ENCODE results near the gene LUZP1. TPM values are rescaled to one million over a fixed set of nuclear protein-coding genes. Genes with fewer than 3 reads are reported as not detected.
A peak's percentile ranks its signal among the peaks of the same experiment; 100 is the strongest.

The LUZP1 gene
- total RNA-seq, 1 donor from 2014 or later = 17.1 TPM

DNA sequence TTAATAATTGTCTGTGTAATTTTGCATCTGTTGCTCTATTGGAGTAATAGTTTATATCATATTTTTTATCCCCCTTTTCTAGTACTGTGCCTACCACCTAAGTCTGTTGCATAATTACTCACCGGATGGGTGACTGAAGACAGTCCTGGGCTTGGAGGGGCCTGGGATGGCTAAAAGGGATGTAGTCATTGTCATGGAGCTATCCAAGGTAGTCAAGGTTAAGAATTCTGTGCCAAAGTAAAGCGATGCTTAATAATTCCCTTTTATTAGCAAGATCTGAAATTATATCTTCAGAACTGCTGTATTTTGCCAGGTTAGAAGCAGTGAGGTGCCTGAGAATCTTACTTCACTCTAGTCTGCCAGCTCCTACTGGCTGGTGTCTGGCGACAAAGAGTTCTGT is 87.8 kb downstream of the LUZP1 start:
- no peak for ATAC-seq

DNA sequence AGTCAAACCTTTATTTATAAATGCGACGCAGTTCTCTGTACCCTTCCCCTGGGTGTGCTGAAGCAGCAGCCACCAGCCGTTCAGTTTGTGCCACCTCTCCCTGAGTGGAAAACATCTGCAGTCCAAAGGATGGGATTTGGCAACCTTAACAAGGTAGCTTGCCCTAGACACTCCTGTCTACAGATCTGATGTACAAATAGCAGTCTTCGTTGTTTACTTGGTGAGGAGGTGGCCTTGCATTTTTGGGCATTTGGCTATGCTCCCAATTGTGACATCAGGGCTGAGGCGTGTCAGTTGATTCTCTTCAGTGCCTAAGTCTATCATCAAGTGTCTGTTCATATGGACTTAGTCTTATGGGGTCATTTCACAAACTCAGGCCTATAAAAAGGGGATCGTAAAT is 89.6 kb downstream of the LUZP1 start:
- no peak for ATAC-seq

DNA sequence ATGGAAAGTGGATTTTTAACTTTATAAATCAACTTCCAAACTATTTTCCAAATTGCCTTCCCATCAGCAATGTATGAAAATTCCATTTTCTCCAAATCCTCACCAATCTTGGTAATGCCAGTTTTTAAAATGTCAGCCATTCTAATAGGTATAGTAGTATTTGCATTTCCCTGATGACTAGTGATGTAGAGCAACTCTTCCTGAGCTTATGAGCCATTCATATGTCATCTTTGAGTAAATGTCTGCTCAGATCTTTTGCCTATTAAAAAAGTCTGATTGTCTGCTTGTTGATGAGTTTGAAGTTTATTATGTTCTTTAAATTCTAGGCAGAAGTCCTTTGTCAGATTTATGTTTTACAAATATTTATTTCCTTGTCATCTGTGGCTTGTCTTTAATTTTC is 94.6 kb downstream of the LUZP1 start:
- no peak for ATAC-seq

DNA sequence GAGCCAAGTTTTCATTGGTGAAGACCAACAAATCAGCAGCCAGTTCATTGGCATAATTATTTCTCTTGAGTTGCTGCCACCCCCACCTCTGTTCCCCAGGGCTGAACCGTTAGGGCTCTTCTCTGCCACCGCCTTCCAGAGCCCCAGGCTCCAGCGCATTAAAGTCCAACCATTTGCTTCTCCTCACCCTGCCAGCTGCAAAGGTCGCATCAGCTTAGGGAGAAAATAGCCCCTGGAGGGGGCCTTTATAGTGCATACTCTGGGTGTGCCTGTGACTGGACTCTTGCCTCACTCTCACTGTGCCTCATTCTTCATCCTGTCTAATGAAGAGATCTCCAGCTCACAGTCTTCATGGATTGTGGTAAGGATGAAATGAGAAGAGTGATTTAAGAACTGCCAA is 99.0 kb downstream of the LUZP1 start:
- no peak for ATAC-seq

DNA sequence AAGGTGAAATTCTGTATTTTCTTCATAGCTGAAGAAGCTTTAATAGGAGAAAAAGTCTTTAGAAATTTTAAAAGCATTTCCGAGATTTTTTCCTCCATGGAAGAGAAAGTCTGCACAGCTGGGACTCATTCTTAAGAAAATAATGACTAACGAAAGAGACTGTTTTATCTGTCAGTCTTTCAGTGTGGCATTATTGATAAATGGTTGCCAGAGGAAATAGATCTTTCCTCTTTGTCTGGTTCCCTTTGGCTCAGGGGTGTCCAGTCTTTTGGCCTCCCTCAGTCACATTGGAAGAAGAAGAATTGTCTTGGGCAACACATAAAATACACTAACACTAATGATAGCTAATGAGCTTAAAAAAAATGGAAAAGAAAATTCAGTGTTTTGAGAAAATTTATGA is 99.5 kb downstream of the LUZP1 start:
- no peak for ATAC-seq

DNA sequence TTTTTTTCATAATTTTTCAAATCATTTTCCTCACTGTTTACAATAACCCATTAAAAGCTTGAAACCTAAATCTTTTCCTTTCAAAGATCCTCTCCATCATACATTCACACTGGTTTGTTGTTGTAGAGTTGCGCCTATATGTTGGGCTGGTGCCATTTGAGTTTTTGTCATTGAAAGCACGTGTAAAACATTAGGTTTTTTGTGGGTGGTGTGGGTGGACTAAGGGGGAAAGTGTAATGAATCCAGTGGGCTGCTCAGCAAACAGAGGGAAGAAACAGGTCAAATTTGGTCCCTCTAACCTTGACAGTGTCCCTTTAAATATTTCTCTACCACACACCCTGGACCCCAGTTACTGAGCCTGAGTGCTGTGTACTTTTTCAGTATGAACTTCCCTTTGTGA is 102.6 kb downstream of the LUZP1 start:
- ATAC-seq = no peak

DNA sequence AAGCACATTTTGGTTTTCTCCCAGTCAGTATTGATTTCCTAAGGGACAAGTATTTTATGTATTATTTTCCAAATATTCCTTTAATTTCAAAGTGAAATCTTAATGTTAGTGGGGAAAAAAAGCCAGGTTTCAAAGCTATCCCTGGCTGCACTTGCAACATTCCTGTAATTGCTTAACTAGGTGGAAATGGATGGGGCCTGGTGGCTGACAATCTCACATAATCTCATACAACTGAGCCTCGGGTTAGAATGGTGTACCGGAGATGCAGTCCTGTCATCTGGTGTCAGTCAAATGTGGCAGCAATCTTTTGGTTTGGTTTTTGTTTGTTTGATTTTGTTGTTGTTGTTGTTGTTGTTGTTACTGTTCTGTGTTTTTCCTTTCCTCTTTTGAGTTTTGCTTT is 103.3 kb downstream of the LUZP1 start:
- ATAC-seq = no peak

DNA sequence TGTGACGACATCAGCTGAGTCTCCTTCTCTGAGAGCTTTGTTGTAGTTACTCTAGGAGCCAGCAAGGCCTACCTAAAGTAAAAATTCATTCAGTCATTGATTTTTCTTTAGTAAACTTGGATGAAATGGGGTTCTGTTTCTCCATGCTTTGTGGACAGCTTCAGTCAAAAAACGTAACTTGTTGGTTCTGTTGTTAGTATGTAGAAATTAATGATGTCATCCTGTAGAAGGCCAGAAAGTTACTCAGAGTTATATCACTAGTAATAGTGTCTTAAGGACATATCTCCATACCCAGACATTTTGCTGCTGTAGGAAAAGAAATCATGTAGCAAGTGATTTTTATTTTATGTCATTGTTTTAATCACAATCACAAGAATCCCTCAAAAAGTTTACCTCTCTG is 106.4 kb downstream of the LUZP1 start:
- no peak for ATAC-seq

DNA sequence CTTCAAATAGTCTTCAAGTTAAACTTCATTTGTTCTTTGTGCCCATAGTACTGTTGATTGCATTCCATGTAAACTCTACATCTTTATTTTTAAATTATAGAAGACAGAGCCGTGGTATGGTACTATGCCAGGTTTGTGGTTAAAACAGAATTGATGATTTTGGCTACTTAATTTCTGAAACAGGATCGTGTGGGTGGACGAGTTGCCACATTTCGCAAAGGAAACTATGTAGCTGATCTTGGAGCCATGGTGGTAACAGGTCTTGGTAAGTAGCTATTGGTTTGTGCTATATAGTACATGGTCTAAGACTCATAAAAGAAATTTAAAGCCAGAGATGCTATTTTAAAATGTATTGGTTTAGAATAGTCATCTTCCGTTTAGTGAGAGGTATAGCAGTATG is 111.4 kb downstream of the LUZP1 start:
- no peak for ATAC-seq

DNA sequence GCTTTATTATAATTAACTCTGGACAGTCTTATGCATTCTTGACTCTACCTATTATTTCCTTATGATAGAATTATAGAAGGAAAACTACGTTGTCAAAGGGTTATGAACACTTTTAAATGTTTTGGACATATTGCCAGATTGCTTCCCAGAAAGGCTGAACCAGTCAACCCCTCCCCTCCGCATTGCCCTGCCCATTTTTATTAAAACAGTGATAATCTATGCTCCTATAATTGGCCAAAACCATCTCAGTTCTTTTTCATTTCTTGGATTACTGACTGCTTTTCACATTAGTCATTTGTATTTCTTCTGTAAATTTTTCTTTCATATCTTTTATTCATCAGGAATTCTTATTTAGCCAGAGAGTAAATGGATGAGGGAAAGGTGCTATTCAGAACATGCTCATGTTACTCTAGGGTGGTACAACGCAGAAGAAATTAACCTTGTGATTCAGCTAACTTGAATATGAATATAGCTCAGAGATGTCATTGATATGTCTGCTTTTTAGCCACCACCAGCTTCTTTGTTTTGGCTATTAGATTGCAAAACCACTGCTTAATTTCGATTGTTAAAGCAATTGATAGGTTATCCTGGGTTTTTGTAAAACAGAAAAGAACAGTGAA is 117.3 kb downstream of the LUZP1 start:
- ATAC-seq = no peak

DNA sequence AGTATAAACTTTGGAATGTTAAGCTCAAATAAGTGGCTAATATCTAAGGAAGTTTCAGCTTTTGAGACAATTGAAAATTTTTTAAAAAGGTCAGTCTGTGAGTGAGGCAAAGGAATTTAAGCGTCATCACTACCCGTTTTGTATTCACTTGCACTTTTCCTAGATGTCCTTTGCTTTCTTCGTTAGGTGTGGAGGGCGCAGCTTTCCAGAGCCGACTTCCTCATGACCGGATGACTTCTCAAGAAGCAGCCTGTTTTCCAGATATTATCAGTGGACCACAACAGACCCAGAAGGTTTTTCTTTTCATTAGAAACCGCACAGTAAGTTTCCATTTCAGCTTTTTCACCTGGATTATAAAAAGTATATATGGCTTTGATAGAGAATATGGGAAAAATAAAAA is 118.5 kb downstream of the LUZP1 start:
- ATAC-seq = no peak

DNA sequence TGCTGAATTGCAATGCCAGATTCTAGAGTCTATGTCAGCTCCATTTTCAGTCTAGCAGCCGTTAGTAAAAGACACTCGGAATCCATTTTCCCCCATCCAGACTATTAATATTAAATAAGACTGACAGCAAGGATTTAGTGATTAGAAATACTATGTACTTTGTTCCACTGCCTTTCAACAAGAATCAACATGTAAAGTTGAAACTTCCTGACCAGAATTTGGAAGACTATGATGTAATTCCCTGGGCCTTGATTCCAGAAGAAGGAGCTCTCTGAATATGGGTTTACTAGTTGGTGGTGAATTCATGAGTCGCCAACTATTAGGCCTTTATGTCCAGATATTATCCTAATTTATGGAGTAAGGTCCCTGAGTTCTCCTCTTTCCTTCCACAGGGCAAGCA is 124.6 kb downstream of the LUZP1 start:
- ATAC-seq = peak; percentile 68

DNA sequence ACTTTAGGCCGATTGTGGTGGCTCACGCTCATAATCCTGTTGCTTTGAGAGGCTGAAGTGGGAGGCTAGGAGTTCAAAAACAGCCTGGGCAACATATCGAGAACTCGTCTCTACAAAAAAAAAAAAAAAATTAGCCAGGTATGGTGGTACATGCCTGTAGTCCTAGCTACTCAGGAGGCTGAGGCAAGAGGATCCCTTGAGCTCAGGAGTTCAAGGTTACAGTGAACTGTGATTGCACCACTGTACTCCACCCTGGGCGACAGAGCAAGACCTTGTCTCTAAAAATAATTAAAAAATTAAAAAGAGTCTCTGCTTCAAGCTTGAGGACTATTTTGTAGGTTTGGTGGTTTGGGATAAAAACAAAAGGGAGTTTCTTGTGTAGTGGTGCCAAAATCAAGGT is 128.1 kb downstream of the LUZP1 start:
- ATAC-seq = no peak

DNA sequence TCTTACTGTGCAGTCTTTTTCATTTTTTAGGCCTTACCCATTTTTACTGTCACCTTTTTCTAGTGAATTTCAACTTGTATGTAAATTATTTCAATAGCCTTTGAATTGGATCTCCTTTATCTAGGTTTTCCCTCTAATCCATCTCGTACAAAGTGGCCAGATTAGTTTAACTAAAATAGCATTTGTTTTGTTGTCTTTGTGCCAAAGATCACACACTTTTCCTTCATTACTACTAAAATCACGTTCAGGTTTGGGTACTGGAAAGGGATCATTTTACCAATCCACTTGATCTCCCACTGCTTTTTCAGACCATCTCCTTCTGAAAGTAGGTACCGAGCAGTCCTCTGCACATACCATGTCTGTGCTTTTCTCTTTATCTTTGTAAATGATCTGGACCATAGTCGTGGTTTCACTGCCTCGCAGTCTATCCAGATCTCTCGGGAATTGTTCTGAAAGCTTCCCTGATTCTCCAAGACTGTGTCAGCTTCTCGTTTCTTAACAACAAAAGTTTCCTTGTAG is 129.3 kb downstream of the LUZP1 start:
- no peak for ATAC-seq

DNA sequence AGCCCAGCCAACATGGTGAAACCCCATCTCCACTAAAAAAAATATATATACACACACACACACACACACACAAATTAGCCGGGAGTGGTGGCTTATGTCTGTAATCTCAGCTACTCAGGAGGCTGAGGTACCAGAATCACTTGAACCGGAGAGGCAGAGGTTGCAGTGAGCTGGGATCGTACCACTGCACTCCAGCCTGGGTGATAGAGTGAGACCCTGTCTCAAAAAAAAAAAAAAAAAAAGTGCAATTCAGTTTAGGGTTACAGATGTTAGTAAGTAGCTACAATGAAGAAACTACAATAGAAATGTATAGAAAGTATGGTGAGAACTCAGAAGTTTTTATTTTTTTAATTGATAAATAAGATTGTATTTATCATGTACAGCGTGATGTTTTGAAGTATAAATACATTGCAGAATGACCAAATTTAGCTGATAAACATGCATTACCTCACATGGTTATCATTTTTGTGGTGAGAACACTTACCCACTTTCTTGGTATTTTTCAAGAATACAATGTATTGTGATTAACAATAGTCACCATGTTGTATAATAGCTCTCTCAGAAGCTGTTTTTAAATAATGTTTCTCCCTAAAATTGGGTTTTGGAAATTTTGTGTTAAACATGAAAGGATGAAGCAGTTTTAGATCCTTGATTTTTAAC is 131.4 kb downstream of the LUZP1 start:
- ATAC-seq = no peak

DNA sequence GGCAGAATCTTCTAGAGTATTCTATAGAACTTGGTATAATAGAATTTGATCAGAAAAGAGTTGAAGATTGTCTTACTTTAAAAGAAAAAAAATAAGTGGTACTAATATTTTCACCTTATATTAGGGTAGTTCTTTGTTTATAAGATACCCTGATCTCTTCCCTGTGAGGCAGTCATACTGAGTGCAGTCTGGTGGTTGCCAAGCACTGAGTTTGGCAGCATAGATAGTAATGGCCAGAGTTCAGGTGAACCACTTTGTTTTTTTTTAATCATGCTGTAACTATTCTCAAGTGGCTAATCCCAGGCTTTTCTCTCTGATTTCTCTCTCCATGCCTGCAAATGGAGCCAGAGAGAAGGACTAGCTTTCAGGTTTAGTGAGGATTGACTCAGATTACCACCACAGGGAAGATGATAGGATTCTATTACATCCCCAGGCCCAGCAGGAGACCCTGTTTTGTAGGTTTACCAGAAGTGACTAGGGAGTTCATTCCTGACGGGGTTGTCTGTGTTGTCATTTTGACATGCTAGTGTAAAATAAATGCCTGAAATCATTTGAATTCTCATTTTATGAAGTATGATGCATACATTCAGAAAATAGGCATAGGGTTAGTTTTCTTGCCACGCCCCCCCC is 132.7 kb downstream of the LUZP1 start:
- ATAC-seq = no peak

Other genes starting within 250 kb of the LUZP1 start
- not detected for gene LACTBL1, start 196.0 kb downstream of the LUZP1 start, total RNA-seq
- gene TEX46, start 153.0 kb downstream of the LUZP1 start, total RNA-seq = not detected
- gene KDM1A, start 149.4 kb downstream of the LUZP1 start, total RNA-seq = 44.5 TPM
- gene HTR1D, start 48.6 kb upstream of the LUZP1 start, total RNA-seq = not detected
- 96.2 TPM for gene HNRNPR, start 175.4 kb upstream of the LUZP1 start, total RNA-seq
- 23.7 TPM for gene ZNF436, start 201.0 kb upstream of the LUZP1 start, total RNA-seq